GM21390 (cell line): ENCODE results near the gene NXN.
"Not testable (repeated sequence)": the region's sequence is repeated elsewhere in the genome, so short reads cannot be mapped to it uniquely, and the experiment has no call there.

Experiments
- ATAC-seq: cut with Tn5 transposase; IDR thresholded peaks from one replicate; pipeline ENCODE4 v1.9.1; 2021; ENCODE audit not compliant: unreplicated experiment

NXN gene

GRCh38 chr17:838486-838885, 141.1 kb downstream of the NXN start:
- no peak for ATAC-seq

GRCh38 chr17:836151-836550, 143.4 kb downstream of the NXN start:
- ATAC-seq, result no peak

GRCh38 chr17:835721-836120, 143.9 kb downstream of the NXN start:
- ATAC-seq, result not testable (repeated sequence)

GRCh38 chr17:835263-835662, 144.3 kb downstream of the NXN start:
- no peak for ATAC-seq

GRCh38 chr17:834136-834535, 145.4 kb downstream of the NXN start:
- ATAC-seq, result no peak

GRCh38 chr17:830950-831349, 148.6 kb downstream of the NXN start:
- ATAC-seq, result no peak

- no peak for ATAC-seq
These were observed 149.2 kb downstream of the NXN start for GRCh38 chr17:830381-830780.

- not testable (repeated sequence) for ATAC-seq
These were observed 150.0 kb downstream of the NXN start for GRCh38 chr17:829614-830013.

GRCh38 chr17:828761-829160, 150.8 kb downstream of the NXN start:
- no peak for ATAC-seq

GRCh38 chr17:826778-827177, 152.8 kb downstream of the NXN start:
- no peak for ATAC-seq

GRCh38 chr17:825216-825615, 154.4 kb downstream of the NXN start:
- ATAC-seq, result no peak

GRCh38 chr17:824378-824777, 155.2 kb downstream of the NXN start:
- no peak for ATAC-seq

GRCh38 chr17:823501-823902, 156.1 kb downstream of the NXN start:
- ATAC-seq, result no peak

GRCh38 chr17:819251-819650, 160.3 kb downstream of the NXN start:
- ATAC-seq, result no peak

GRCh38 chr17:814371-814770, 165.2 kb downstream of the NXN start:
- no peak for ATAC-seq

- ATAC-seq, result no peak
These were observed 166.9 kb downstream of the NXN start for GRCh38 chr17:812638-813204.

GRCh38 chr17:811051-811784, 168.4 kb downstream of the NXN start:
- no peak for ATAC-seq

- ATAC-seq, result no peak
These were observed 171.9 kb downstream of the NXN start for GRCh38 chr17:807523-808294.

GRCh38 chr17:806781-807522, 172.6 kb downstream of the NXN start:
- no peak for ATAC-seq

- no peak for ATAC-seq
These were observed 173.2 kb downstream of the NXN start for GRCh38 chr17:806346-806745.

GRCh38 chr17:805886-806285, 173.7 kb downstream of the NXN start:
- ATAC-seq, result not testable (repeated sequence)
